HepG2 (cell line): ENCODE data around the gene SPATA13.

Source experiments
- ATF3 ChIP-seq: sonication (generic); formaldehyde crosslinking; IDR thresholded peaks from 2 replicates; pipeline ENCODE4 v1.4.0; 2020; ENCODE audit warnings: missing genetic modification reagents
- CEBPB ChIP-seq: IDR thresholded peaks from 2 replicates; pipeline ENCODE4 v1.6.1; 2011; ENCODE audit warnings: low read depth, low read length, improper control_type of control experiment, borderline replicate concordance
- CREB1 ChIP-seq, 2 experiments: fragments of 450-650 bp in 1 of 2; IDR thresholded peaks; 2 replicates each; pipeline ENCODE4 v1.6.1; 2016 to 2017; ENCODE audit warnings: control low read depth in 1 of 2, mild to moderate bottlenecking in 1 of 2, missing compliant biosample characterization in 1 of 2, missing genetic modification characterization in 1 of 2
- FOXM1 ChIP-seq: sonication (generic); formaldehyde crosslinking; IDR thresholded peaks from 2 replicates; pipeline ENCODE4 v1.5.0; 2020; ENCODE audit warnings: missing genetic modification reagents
- HNF4A ChIP-seq: sonication (generic); formaldehyde crosslinking; IDR thresholded peaks from 2 replicates; pipeline ENCODE4 v1.4.0; 2020; ENCODE audit warnings: missing genetic modification reagents
- NFIC ChIP-seq: IDR thresholded peaks from 2 replicates; pipeline ENCODE4 v1.6.1; 2012; ENCODE audit warnings: mild to moderate bottlenecking, low read length, inconsistent platforms
- RNF219 ChIP-seq: sonication (generic); formaldehyde crosslinking; IDR thresholded peaks from 2 replicates; pipeline ENCODE4 v1.5.0; 2020; ENCODE audit warnings: mild to moderate bottlenecking, missing genetic modification reagents
- ZNF10 ChIP-seq: sonication (generic); formaldehyde crosslinking; IDR thresholded peaks from 2 replicates; pipeline ENCODE4 v1.4.0; 2020; ENCODE audit warnings: mild to moderate bottlenecking, low read depth, missing genetic modification reagents, borderline replicate concordance
- ZNF605 ChIP-seq: sonication (generic); formaldehyde crosslinking; IDR thresholded peaks from 2 replicates; pipeline ENCODE4 v1.8.0; 2022; ENCODE audit warnings: mild to moderate bottlenecking, missing genetic modification reagents

DNA sequence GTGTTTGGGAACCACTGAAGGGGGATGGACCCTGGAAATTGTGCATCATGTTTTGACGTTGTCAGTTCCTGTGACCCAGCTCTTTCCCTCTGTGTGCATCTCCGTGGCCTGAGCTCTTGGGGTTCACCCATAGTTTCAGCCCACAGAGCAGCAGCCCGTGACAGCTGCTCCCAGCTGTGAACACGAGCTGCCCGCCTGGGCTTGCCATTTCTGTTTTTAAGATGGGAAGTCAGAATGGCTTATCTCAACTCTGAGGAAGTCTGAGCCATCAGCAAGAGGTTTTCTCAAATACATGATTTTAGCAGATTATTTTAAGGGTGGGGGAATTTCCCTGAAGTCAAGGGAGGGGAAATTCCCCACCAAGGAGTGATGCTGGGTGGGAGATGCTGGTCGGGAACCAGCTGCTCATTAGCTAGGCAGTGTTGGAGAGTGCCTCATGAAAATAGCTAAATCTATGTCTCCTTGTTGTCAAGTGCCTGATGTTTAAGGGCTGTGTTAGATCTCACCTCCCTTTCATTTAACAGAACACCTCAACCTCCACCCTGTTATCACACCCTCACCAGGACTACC lies 114.0 kb downstream of the SPATA13 start:
- TF ChIP-seq HNF4A (no peak), RNF219 (no peak), CREB1 (IDR thresholded peaks at IDR 0.05) (no peak), CREB1 (CRISPR knock-in tag; IDR thresholded peaks at IDR 0.05) (no peak), CEBPB (no peak), ZNF605 (CRISPR knock-in tag) (no peak), FOXM1 (CRISPR knock-in tag) (no peak), ZNF10 (CRISPR knock-in tag) (no peak), NFIC (no peak), ATF3 (CRISPR knock-in tag) (no peak)
